Hepatocyte (in vitro differentiated cells): ENCODE measurements around the gene PRSS16. TPM values are rescaled to one million over a fixed set of nuclear protein-coding genes. Genes with fewer than 3 reads are reported as not detected.
"Not testable (repeated sequence)": the region's sequence is repeated elsewhere in the genome, so short reads cannot be mapped to it uniquely, and the experiment has no call there.

ENCODE experiments used
- DNase-seq: peaks from one replicate; pipeline ENCODE4 v3.0.0-alpha.2; 2016; ENCODE audit warnings: low spot score
- H2AFZ ChIP-seq: fragments of 200-600 bp; sonication (generic); 2 replicates; pipeline ENCODE4 v1.6.0; 2016; ENCODE audit warnings: antibody characterized with exemption, mild to moderate bottlenecking
- H3K27ac ChIP-seq: fragments of 200-600 bp; sonication (generic); 2 replicates; pipeline ENCODE4 v1.5.1; 2016; ENCODE audit warnings: mild to moderate bottlenecking
- H3K27me3 ChIP-seq: fragments of 200-600 bp; sonication (generic); 2 replicates; pipeline ENCODE4 v1.6.1; 2016
- H3K36me3 ChIP-seq: fragments of 200-600 bp; sonication (generic); replicated peaks from 2 replicates; pipeline ENCODE4 v1.5.1; 2016; ENCODE audit warnings: low read depth; ENCODE audit not compliant: insufficient read depth
- H3K4me1 ChIP-seq: fragments of 200-600 bp; sonication (generic); 2 replicates; pipeline ENCODE4 v1.5.1; 2016; ENCODE audit warnings: mild to moderate bottlenecking, moderate library complexity; ENCODE audit not compliant: insufficient read depth
- H3K4me2 ChIP-seq: fragments of 200-600 bp; sonication (generic); 2 replicates; pipeline ENCODE4 v1.6.0; 2016
- H3K4me3 ChIP-seq: fragments of 200-600 bp; sonication (generic); 2 replicates; pipeline ENCODE4 v1.5.1; 2016; ENCODE audit warnings: mild to moderate bottlenecking
- H3K79me2 ChIP-seq: fragments of 200-600 bp; sonication (generic); 2 replicates; pipeline ENCODE4 v1.6.0; 2017; ENCODE audit warnings: mild to moderate bottlenecking
- H3K9me2 ChIP-seq: fragments of 200-600 bp; sonication (generic); replicated peaks from 2 replicates; pipeline ENCODE4 v1.6.0; 2017; ENCODE audit warnings: mild to moderate bottlenecking; ENCODE audit not compliant: insufficient read depth
- H3K9me3 ChIP-seq: fragments of 200-600 bp; sonication (generic); 2 replicates; pipeline ENCODE4 v1.5.1; 2016; ENCODE audit warnings: low read depth, mild to moderate bottlenecking
- H4K20me1 ChIP-seq: fragments of 200-600 bp; sonication (generic); 2 replicates; pipeline ENCODE4 v1.6.0; 2016; ENCODE audit warnings: mild to moderate bottlenecking; ENCODE audit not compliant: insufficient read depth, poor library complexity, severe bottlenecking
- EZH2 ChIP-seq: fragments of 200-600 bp; sonication (generic); IDR thresholded peaks from 2 replicates; pipeline ENCODE4 v1.6.1; 2016; ENCODE audit warnings: antibody characterized with exemption, mild to moderate bottlenecking, borderline replicate concordance
- EZH2phosphoT487 ChIP-seq: fragments of 200-600 bp; sonication (generic); IDR thresholded peaks from one replicate; pipeline ENCODE4 v1.6.1; 2018; ENCODE audit warnings: antibody characterized with exemption, mild to moderate bottlenecking, low read depth, moderate library complexity; ENCODE audit not compliant: unreplicated experiment, severe bottlenecking
- WGBS: methylation state at CpG from one replicate; pipeline ENCODE4 v1.1.6; 2016; ENCODE audit warnings: low lambda C conversion rate; ENCODE audit errors: missing lambda C conversion rate; 5-methylcytosine and 5-hydroxymethylcytosine counted together
- polyA plus RNA-seq: library from polyadenylated mRNA; unstranded; fragments of >200 nt; fragmentation: Nextera tagmentation; extraction: Ambion mirVana; gene quantifications from 2 replicates; pipeline ENCODE4 v1.2.1, GENCODE V29; 2016
- total RNA-seq: library from RNA; depleted of rRNA; stranded (reverse); fragments of >200 nt; gene quantifications from 2 replicates; pipeline ENCODE4 v1.2.3, GENCODE V29; 2014
- TF ChIP-seq, protein P1 (sequence below): fragments of 200-600 bp; sonication (generic); IDR thresholded peaks from 2 replicates; pipeline ENCODE4 v1.5.1; 2016; ENCODE audit warnings: antibody characterized with exemption, mild to moderate bottlenecking; ENCODE audit not compliant: poor library complexity

Gene PRSS16
- total and polyA plus RNA-seq, 2 experiments from 2014 or later: 9.9 to 11.7 TPM

- no peak for TF ChIP-seq EZH2phosphoT487
- TF ChIP-seq EZH2: no peak
- TF ChIP-seq, protein P1, sequence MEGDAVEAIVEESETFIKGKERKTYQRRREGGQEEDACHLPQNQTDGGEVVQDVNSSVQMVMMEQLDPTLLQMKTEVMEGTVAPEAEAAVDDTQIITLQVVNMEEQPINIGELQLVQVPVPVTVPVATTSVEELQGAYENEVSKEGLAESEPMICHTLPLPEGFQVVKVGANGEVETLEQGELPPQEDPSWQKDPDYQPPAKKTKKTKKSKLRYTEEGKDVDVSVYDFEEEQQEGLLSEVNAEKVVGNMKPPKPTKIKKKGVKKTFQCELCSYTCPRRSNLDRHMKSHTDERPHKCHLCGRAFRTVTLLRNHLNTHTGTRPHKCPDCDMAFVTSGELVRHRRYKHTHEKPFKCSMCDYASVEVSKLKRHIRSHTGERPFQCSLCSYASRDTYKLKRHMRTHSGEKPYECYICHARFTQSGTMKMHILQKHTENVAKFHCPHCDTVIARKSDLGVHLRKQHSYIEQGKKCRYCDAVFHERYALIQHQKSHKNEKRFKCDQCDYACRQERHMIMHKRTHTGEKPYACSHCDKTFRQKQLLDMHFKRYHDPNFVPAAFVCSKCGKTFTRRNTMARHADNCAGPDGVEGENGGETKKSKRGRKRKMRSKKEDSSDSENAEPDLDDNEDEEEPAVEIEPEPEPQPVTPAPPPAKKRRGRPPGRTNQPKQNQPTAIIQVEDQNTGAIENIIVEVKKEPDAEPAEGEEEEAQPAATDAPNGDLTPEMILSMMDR: no peak
- no peaks in the 10 kb centered on the region for H3K4me1 ChIP-seq
- H2AFZ ChIP-seq: no peak overlapping the region
- H3K9me2 ChIP-seq: no peaks in the 10 kb centered on the region
- H3K27me3 ChIP-seq: no peaks in the 10 kb centered on the region
- H3K27ac ChIP-seq: no peak overlapping the region
- no peak for DNase-seq
- H3K4me3 ChIP-seq: no peak overlapping the region
- no peaks in the 10 kb centered on the region for H3K9me3 ChIP-seq
- no peaks in the 10 kb centered on the region for H3K36me3 ChIP-seq
- 84% methylated on average over 2 of the region's 2 CpGs for WGBS
- H4K20me1 ChIP-seq: no peaks in the 10 kb centered on the region
- no peak overlapping the region for H3K4me2 ChIP-seq
- no peaks in the 10 kb centered on the region for H3K79me2 ChIP-seq
These were observed 39.5 kb upstream of the PRSS16 start for GRCh38 chr6:27208042-27208441.

- H3K4me3 ChIP-seq: no peak overlapping the region
- no peaks in the 10 kb centered on the region for H4K20me1 ChIP-seq
- H3K36me3 ChIP-seq: no peaks in the 10 kb centered on the region
- no peaks in the 10 kb centered on the region for H3K79me2 ChIP-seq
- 84% methylated on average over 2 of the region's 2 CpGs for WGBS
- H2AFZ ChIP-seq: no peak overlapping the region
- H3K9me3 ChIP-seq: no peaks in the 10 kb centered on the region
- no peak overlapping the region for H3K4me2 ChIP-seq
- TF ChIP-seq EZH2 (no peak), EZH2phosphoT487 (no peak)
- TF ChIP-seq, protein P1: no peak
- no peaks in the 10 kb centered on the region for H3K9me2 ChIP-seq
- no peak for DNase-seq
- no peaks in the 10 kb centered on the region for H3K27me3 ChIP-seq
- H3K27ac ChIP-seq: no peak overlapping the region
- H3K4me1 ChIP-seq: no peaks in the 10 kb centered on the region
These were observed 38.3 kb upstream of the PRSS16 start for GRCh38 chr6:27209196-27209595.

DNA sequence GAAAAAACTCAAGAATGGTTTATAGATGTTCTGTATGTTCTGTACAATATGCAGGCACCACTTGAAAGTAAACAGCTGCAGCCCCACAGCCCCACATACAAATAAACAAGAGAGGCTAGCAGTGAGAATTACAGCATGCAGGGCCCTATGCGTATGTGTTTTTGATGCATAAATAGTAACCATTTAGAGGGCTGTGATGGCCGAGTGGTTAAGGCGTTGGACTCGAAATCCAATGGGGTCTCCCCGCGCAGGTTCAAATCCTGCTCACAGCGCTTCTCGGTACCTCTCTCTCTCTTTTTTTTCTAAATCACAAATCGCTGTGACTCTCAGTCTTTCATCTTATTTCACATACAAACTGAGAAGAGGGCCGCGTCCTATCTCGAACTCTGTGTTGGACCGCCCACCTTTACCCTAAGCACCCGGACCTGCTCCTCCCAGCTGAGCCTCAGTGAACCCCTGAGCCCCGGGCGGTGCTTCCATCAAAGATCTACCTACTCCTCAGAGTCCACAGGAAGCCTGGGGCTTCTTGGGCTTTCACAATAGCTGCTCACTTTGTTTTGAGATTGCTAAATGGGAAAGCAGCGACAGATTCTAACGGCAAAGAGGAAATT, 37.7 kb upstream of the PRSS16 start:
- no peaks in the 10 kb centered on the region for H3K9me2 ChIP-seq
- no peak overlapping the region for H2AFZ ChIP-seq
- H4K20me1 ChIP-seq: no peaks in the 10 kb centered on the region
- no peaks in the 10 kb centered on the region for H3K79me2 ChIP-seq
- no peaks in the 10 kb centered on the region for H3K9me3 ChIP-seq
- no peaks in the 10 kb centered on the region for H3K4me1 ChIP-seq
- no peaks in the 10 kb centered on the region for H3K27me3 ChIP-seq
- H3K4me2 ChIP-seq: no peak overlapping the region
- no peak overlapping the region for H3K27ac ChIP-seq
- H3K36me3 ChIP-seq: no peaks in the 10 kb centered on the region
- no peak overlapping the region for H3K4me3 ChIP-seq
- 85% methylated on average over 18 of the region's 18 CpGs for WGBS
- TF ChIP-seq EZH2phosphoT487: no peak
- no peak for TF ChIP-seq EZH2
- TF ChIP-seq, protein P1: no peak
- DNase-seq: no peak

DNA sequence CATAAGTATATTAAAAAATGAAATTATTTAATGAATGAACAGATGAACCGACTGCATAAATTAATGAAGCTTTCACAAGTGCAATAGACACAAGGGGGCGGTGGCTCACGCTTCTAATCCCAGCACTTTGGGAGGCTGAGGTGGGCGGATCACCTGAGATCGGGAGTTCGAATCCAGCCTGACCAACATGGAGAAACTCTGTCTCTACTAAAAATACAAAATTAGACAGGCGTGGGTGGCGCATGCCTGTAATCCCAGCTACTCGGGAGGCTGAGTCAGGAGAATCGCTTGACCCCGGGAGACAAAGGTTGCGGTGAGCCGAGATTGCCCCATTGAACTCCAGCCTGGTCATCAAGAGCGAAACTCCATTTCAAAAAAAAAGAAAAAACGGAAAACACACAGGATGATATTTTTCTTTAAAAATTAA, 34.4 kb upstream of the PRSS16 start:
- H3K4me1 ChIP-seq, H3K36me3 ChIP-seq, H3K4me2 ChIP-seq, H3K9me3 ChIP-seq, H3K27me3 ChIP-seq, H3K27ac ChIP-seq, H3K79me2 ChIP-seq, DNase-seq, H3K9me2 ChIP-seq, H3K4me3 ChIP-seq, H4K20me1 ChIP-seq, H2AFZ ChIP-seq: not testable (repeated sequence)
- WGBS: 85% methylated on average over 15 of the region's 15 CpGs
